Activated CD8-positive, alpha-beta T cell treated with anti-CD3 and anti-CD28 coated beads for 36 hours (primary cell): ENCODE measurements around the gene MACROD2. TPM values are rescaled to one million over a fixed set of nuclear protein-coding genes. Genes with fewer than 3 reads are reported as not detected.

Experiments
- ATAC-seq: fragments of 200-7000 bp; cut with Tn5 transposase; one replicate; pipeline ENCODE4 v1.10.0; 2021; ENCODE audit warnings: mild to moderate bottlenecking, moderate library complexity
- CTCF ChIA-PET: fragments of 350-600 bp; sonication (Branson Sonifier 250); formaldehyde crosslinking; loops from one replicate; lab custom pipeline; 2021; ENCODE audit warnings: antibody characterized with exemption; lab: Charles Lee
- POLR2A ChIA-PET: fragments of 350-600 bp; sonication (Branson Sonifier 250); formaldehyde crosslinking; loops from one replicate; lab custom pipeline; 2021; ENCODE audit warnings: antibody characterized with exemption; lab: Charles Lee
- DNase-seq: peaks from one replicate; pipeline ENCODE4 v3.0.0-alpha.2; 2020
- H3K27ac Mint-ChIP-seq: one replicate; pipeline ENCODE4 v1.8.0; 2021; ENCODE audit warnings: mild to moderate bottlenecking, mixed read lengths
- H3K27me3 Mint-ChIP-seq: one replicate; pipeline ENCODE4 v1.8.0; 2021; ENCODE audit warnings: mixed read lengths
- H3K36me3 Mint-ChIP-seq: one replicate; pipeline ENCODE4 v1.8.0; 2021; ENCODE audit warnings: low read depth, mixed read lengths
- H3K4me1 Mint-ChIP-seq: one replicate; pipeline ENCODE4 v1.8.0; 2021; ENCODE audit warnings: low read depth, mixed read lengths
- H3K4me3 Mint-ChIP-seq: one replicate; pipeline ENCODE4 v1.8.0; 2021; ENCODE audit warnings: mild to moderate bottlenecking, moderate library complexity, mixed read lengths
- H3K9me3 Mint-ChIP-seq: one replicate; pipeline ENCODE4 v1.8.0; 2021; ENCODE audit warnings: mixed read lengths
- intact Hi-C: fragments of 100-400 bp; cut with micrococcal nuclease; formaldehyde crosslinking; loops from one replicate; pipeline ENCODE4 v1.10.0; 2022
- total RNA-seq, 2 experiments: library from RNA; stranded (reverse); gene quantifications; one replicate each; pipeline ENCODE4 v1.2.3, GENCODE V29; 2021
- TF ChIP-seq, protein P1 (sequence below): fragments of 200-600 bp; IDR thresholded peaks from one replicate; pipeline ENCODE4 v1.8.0; 2022; ENCODE audit warnings: antibody characterized with exemption, mild to moderate bottlenecking

MACROD2 gene
- total RNA-seq, 2 experiments from 2014 or later, result not detected

DNA sequence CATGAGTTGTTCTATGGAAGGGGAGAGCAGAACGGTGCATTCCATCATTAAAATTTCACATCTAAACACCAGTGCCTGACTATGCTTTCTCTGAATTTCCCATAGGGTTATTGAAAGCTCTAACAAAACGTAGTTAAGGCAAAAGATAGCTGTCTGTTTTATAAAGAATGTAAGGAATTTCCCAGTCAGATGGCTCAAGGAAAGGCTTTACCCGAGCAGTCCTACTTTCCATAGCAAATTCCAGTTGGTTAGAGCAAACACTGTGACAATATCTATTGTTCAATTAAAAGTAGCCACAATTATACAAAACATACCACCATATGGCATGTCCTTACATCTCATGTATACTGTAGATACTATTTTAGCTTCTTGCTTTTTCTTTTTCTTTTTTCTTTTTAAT lies 1401.6 kb downstream of the MACROD2 start:
- Mint-ChIP-seq H3K4me1 (no peaks in the 10 kb centered on the region), H3K27me3 (no peaks in the 10 kb centered on the region), H3K36me3 (no peaks in the 10 kb centered on the region), H3K4me3 (no peak overlapping the region), H3K9me3 (peaks cover 2% of the 10 kb centered on the region), H3K27ac (no peak overlapping the region)
- no peak for DNase-seq
- POLR2A ChIA-PET, result no interaction called here
- intact Hi-C loops, result no loop called here
- TF ChIP-seq, protein P1, sequence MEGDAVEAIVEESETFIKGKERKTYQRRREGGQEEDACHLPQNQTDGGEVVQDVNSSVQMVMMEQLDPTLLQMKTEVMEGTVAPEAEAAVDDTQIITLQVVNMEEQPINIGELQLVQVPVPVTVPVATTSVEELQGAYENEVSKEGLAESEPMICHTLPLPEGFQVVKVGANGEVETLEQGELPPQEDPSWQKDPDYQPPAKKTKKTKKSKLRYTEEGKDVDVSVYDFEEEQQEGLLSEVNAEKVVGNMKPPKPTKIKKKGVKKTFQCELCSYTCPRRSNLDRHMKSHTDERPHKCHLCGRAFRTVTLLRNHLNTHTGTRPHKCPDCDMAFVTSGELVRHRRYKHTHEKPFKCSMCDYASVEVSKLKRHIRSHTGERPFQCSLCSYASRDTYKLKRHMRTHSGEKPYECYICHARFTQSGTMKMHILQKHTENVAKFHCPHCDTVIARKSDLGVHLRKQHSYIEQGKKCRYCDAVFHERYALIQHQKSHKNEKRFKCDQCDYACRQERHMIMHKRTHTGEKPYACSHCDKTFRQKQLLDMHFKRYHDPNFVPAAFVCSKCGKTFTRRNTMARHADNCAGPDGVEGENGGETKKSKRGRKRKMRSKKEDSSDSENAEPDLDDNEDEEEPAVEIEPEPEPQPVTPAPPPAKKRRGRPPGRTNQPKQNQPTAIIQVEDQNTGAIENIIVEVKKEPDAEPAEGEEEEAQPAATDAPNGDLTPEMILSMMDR, result no peak
- no peak for ATAC-seq
- CTCF ChIA-PET, result interaction anchor here (1.5 kb wide), 1 partner anchor 10 kb away, joined by 3 read pairs; no protein-coding TSS in a partner anchor

DNA sequence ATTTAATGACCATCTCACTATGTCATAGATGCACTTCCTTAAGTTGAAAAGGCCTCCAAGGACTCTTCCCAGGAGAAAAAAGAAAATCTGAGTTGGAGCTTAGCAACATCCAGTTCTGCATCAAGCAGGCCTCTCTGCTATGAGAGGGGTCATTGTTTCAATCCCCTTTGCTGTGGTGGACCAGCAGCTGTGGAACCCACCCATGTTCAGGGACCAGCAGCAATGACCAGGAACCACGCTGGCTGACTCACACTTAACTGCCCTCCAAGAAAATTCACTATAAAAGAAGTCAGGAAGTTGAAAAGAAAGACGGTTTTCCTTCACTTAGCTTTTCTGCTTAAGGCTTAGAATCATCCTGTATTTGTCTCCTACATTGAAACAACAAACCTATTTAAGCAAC lies 1404.5 kb downstream of the MACROD2 start:
- no peaks in the 10 kb centered on the region for H3K27me3 Mint-ChIP-seq
- ChIA-PET CTCF (no interaction called here), POLR2A (no interaction called here)
- no peak overlapping the region for H3K27ac Mint-ChIP-seq
- H3K4me1 Mint-ChIP-seq, result no peaks in the 10 kb centered on the region
- no peak for ATAC-seq
- H3K36me3 Mint-ChIP-seq, result no peaks in the 10 kb centered on the region
- H3K9me3 Mint-ChIP-seq, result peaks cover 5% of the 10 kb centered on the region
- no peak overlapping the region for H3K4me3 Mint-ChIP-seq
- TF ChIP-seq, protein P1, result no peak
- no peak for DNase-seq
- intact Hi-C loops, result no loop called here

DNA sequence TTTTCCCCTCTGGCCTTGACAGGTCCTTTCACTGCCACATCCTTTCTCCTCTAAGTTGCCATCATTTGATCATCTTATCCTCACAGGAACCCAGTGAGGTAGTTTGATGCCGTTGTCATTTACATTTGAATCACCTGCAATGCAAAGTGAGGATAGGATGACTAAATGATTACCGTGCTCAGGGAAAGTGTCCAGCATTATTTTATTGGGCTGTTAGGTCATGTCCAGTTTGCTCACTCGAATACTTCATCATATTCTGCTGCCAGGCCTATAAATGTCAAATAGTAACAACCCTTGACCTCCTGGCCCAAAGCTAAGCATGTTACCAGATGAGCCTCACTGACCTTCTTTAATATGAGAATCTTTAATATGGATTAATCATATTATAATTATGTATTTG lies 1410.8 kb downstream of the MACROD2 start:
- Mint-ChIP-seq H3K4me1 (no peaks in the 10 kb centered on the region), H3K4me3 (no peak overlapping the region), H3K36me3 (no peaks in the 10 kb centered on the region), H3K27me3 (no peaks in the 10 kb centered on the region), H3K27ac (no peak overlapping the region), H3K9me3 (peaks cover 3% of the 10 kb centered on the region)
- TF ChIP-seq, protein P1, result no peak
- intact Hi-C loops, result no loop called here
- POLR2A ChIA-PET, result no interaction called here
- DNase-seq (no peak), ATAC-seq (no peak)
- CTCF ChIA-PET, result no interaction called here

DNA sequence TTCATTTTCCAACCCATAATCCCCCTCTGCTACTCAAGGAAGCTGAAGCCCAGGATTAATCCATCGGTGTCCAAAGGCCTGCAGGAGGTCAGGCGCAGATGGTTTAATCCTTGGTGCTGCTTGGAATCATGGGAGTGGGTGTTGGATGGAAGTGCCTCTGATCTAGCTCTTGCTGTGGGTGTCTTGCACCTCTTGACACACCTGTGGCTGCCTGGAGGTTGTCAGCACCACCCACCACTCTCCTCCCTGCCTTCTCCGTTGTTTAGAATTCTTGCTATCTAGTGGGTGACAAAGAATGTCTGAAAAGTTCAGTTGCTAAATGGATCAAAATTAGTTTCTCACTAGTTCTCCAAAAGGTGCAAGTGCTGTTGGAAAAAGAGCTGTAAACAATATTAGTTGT lies 1416.5 kb downstream of the MACROD2 start:
- TF ChIP-seq, protein P1, result no peak
- Mint-ChIP-seq H3K27me3 (no peaks in the 10 kb centered on the region), H3K4me3 (no peak overlapping the region), H3K9me3 (no peaks in the 10 kb centered on the region), H3K27ac (no peak overlapping the region), H3K36me3 (no peaks in the 10 kb centered on the region), H3K4me1 (no peaks in the 10 kb centered on the region)
- no peak for DNase-seq
- ChIA-PET CTCF (no interaction called here), POLR2A (no interaction called here)
- no peak for ATAC-seq
- intact Hi-C loops, result no loop called here

DNA sequence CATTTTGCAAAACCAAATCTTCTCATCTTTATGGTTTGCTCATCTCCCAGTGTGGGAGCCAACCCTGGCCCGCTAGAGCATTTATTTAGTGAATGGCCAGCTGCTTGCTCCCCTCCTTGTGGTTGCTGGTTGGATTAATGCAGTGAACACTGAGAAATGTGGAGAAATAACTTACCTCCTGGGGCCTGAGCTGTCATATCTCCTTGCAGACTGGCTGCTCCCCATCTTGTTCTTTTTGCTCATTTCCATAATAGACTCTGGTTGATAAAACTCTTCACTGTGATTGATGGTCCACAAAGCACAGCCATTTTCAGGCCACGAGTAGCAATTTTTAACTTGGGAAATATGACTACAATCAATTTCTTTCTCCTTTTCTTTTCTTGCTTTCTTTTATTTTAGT lies 1420.6 kb downstream of the MACROD2 start:
- Mint-ChIP-seq H3K4me3 (no peak overlapping the region), H3K4me1 (no peaks in the 10 kb centered on the region), H3K27me3 (no peaks in the 10 kb centered on the region), H3K36me3 (no peaks in the 10 kb centered on the region), H3K9me3 (peaks cover 3% of the 10 kb centered on the region), H3K27ac (no peak overlapping the region)
- no peak for DNase-seq
- CTCF ChIA-PET, result no interaction called here
- ATAC-seq, result no peak
- POLR2A ChIA-PET, result no interaction called here
- TF ChIP-seq, protein P1, result no peak
- intact Hi-C loops, result no loop called here
